Suprapubic skin (tissue), 3 donors: ENCODE results near the gene GTF2H4.

Source experiments
- POLR2A ChIP-seq, 2 donors: fragments of 450-650 bp; IDR thresholded peaks; one replicate each; pipeline ENCODE4 v1.6.1; 2017; ENCODE audit warnings: antibody characterized with exemption in 2 of 2, mild to moderate bottlenecking in 2 of 2, moderate library complexity in 2 of 2
- TF ChIP-seq, protein P1 (sequence below), 2 donors: fragments of 200-600 bp in 1 of 2; fragments of 450-650 bp in 1 of 2; sonication (generic) in 1 of 2; IDR thresholded peaks; one replicate each; pipeline ENCODE4 v1.5.1; 2016 to 2019; ENCODE audit warnings: antibody characterized with exemption in 2 of 2, mild to moderate bottlenecking in 1 of 2, moderate library complexity in 1 of 2

DNA sequence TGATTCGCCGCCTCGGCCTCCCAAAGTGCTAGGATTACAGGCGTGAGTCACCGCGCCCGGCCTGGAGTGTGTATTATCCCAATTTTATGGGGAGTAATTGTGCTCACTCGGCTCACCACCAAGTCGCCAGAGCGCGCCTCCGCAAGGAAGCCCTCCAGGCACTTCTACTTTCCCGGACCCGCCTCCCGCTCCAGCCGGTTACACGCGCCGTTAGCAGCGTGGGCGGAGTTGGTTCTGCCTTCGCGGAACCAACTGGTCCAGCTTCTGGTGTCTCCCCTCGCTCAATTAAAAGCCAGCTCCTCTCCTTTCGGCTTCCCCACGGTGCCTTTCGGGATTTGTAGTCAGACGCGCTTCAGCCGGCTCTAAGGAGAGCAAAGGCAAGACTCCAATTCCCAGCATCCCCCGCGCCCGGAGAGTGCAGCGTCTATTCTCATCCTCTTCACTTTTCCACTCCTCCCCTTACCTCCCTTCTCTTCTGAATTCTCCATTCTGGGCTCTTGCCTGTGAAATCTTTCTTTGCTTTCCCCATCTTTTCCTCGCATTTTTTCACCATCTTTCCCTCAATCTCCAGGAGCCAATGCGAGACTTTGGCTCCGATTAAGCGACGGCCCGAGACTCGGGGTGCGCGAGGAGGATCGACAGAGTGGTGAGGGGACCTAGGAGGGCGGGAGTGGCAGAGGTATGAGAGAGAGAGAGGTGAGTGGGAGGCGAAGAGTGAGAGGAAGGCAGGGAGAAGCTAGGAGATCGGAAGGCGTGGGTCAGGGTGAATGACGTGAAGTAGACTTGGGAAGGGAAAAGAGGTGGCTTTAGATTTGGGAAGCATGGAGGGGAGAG, at the start of gene GTF2H4:
- TF ChIP-seq POLR2A (IDR thresholded peaks at IDR 0.05): no peak
- TF ChIP-seq, protein P1, sequence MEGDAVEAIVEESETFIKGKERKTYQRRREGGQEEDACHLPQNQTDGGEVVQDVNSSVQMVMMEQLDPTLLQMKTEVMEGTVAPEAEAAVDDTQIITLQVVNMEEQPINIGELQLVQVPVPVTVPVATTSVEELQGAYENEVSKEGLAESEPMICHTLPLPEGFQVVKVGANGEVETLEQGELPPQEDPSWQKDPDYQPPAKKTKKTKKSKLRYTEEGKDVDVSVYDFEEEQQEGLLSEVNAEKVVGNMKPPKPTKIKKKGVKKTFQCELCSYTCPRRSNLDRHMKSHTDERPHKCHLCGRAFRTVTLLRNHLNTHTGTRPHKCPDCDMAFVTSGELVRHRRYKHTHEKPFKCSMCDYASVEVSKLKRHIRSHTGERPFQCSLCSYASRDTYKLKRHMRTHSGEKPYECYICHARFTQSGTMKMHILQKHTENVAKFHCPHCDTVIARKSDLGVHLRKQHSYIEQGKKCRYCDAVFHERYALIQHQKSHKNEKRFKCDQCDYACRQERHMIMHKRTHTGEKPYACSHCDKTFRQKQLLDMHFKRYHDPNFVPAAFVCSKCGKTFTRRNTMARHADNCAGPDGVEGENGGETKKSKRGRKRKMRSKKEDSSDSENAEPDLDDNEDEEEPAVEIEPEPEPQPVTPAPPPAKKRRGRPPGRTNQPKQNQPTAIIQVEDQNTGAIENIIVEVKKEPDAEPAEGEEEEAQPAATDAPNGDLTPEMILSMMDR (IDR thresholded peaks at IDR 0.05): no peak
